ENCODE data around the gene SRRM3.
"Not testable (repeated sequence)": the region's sequence is repeated elsewhere in the genome, so short reads cannot be mapped to it uniquely, and the experiment has no call there.

The SRRM3 gene

DNA sequence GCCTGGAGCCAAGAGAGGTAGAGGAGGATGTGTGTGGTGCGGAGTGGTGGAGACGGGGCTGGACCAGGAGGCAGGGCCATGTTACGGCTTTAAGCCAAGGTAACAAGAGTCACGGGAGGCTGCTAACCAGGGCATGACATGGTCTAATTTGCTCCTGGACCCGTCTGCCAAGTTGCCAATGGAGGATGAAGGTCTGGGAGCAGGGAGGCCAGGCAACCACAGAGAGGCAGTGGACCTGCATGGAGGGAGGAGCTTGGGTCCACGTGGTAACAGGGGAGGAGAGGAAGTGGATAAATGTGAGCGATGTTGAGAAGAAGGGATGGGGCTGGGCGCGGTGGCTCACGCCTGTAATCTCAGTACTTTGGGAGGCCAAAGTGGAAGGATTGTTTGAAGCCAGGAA, 31.0 kb downstream of the SRRM3 start:
- DNase-seq: no peak

DNA sequence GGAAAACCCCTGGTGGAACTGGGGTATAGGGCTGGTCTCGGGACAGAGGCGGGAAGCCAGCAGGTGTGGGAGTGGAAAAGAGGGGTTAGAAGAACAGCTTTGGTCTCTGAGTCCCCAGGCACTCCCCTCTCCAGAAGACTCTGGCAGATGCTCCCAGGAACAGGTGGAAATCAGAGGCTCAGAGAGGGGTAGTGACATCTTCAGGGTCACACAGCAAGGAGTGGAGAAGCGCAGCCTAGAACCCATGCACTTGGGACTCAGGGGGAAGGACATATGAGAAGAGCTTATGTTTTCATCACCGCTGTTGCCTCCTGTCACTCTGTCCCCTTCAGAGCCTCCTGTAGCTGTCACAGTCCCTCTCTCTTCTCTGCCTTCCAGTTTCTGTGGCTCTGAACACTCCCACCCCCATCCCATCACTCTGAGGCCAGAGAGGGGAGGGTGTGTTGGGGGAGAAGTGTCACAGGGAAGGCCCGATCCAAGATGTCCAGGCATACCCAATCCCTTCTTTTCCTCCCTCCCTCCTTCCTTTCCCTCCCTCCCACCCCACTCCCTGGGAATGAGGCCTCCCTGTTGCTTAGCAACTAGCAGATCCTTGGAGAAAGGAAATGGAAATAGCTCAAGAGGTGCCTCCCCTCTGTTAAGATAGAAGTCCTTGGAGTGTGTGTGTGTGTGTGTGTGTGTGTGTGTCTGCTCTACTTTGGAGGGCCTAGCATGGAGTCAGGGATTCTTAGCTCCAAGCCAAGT, 32.0 kb downstream of the SRRM3 start:
- DNase-seq: no peak

- DNase-seq: no peak
These were observed 32.5 kb downstream of the SRRM3 start for GRCh38 chr7:76234282-76234584.

- no peak for DNase-seq
These were observed 33.3 kb downstream of the SRRM3 start for GRCh38 chr7:76234931-76235441.

DNA sequence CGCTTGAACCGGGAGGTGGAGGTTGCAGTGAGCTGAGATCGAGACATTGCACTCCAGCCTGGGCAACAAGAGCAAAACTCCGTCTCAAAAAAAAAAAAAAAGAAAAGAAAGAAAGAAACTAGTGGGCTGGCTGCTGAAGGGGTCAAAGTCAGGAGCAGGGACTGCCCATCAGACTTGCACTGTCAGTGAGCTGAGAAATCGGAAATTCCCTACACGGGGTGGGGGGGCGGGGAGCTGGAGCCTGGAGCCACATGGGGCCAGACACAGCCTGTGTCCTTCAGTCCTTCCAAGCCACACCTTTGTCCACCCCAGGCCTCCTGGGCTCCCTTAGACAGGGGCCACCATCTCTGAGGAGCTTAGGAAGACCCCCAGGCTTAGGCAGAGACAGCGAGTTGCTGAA, 34.5 kb downstream of the SRRM3 start:
- DNase-seq: no peak

DNA sequence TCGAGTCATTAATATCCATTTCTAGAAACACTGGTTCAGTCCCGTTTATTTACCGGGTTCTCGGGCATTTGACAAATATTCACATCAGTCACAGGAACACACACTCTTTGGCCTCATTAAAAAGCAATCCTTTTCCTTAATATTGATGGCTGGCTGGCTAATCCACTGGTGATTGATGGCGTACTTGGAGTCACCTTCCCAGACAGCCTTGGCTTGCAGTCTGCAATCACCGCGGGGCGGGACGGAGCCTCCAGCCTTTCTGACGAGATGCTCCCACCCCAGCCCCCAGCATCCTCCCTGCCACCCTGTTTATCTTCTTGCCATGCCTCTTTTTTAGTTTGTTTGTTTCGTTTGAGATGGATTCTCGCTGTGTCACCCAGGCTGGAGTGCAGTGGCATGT, 36.6 kb downstream of the SRRM3 start:
- no peak for DNase-seq

GRCh38 chr7:76241141-76241540, 39.4 kb downstream of the SRRM3 start:
- no peak for DNase-seq

DNA sequence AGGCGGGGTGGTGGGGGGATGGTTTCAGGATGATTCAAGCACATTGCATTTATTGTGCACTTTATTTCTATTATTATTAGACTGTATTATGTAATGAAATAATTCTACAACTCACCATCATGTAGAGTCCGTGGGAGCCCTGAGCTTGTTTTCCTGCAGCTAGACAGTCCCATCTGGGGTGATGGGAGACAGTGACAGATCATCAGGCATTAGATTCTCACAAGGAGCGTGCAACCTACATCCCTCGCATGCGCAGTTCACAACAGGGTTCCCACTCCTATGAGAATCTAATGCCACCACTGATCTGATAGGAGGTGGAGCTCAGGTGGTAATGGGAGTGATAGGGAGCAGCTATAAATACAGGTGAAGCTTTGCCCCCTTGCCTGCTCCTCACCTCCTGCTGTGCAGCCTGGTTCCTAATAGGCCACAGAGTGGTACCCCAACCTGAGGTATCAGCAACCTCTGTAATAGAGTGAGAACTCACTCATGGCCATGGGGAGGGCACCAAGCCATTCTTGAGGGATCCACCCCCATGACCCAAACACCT, 40.9 kb downstream of the SRRM3 start:
- DNase-seq: not testable (repeated sequence)

DNA sequence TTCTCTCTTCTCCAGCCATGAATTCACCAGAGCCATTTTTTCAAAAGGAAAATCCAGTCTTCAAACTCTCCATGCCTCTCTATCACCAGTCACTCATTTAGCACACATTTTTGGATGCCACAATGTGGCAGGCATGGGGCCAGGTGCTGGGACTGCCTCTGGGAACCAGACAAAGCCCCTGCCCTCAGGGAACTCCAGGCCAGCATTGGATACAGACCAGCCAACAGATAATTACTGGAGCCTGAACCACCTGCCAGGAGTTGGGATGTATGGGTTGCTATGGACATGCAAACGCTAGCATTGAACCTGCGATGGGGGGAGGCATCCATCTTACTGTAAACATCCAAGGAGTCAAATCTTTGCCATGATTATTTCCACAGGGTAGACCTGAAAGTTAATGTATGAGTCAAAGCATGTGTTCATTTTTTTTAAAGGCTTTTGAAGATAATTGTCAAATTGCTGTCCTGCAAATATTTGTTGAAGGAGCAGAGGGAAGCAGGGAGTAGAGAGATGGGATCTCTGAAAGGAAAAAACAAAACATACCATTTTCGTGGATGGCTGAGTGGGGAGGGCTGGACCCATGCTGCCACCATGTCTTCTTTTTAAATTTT, 43.2 kb downstream of the SRRM3 start:
- DNase-seq: peak; percentile 94

GRCh38 chr7:76246804-76247389, 45.2 kb downstream of the SRRM3 start:
- DNase-seq: no peak

GRCh38 chr7:76247938-76248337, 46.2 kb downstream of the SRRM3 start:
- no peak for DNase-seq

DNA sequence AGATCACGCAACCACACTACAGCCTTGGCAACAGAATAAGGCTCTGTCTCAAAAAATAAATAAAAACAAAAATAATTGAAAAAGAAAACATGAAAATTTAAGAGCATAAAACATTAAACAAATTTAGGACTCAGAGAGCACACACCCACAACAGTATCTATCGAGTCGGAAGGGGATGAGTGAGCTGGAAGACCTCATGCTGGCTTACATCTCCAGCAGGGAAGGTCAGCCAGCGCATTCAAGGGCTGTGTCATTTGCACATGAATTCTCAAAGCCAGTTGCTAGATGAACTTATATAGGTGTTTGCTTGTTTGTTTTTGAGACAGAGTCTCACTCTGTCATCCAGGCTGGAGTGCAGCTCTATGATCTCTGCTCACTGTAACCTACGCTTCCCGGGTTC, 50.3 kb downstream of the SRRM3 start:
- no peak for DNase-seq

DNA sequence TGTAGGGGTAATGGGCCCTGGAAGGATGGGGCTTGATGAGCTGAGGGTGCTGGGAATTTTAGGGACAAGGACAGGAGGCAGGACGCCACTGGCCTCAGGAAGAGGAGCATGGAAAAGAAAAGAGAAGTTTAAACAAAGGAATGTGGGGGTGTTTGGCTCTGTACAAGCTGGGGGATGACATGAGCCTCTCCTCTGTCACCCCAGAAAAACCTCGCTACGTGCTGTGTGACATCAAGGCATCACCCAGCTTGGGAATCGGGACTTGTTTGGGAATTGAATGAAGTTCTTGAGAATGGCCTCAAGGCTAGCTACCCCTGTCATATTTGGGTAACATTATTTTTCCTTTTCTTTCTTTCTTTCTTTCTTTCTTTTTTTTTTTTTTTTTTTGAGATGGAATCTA, 53.1 kb downstream of the SRRM3 start:
- DNase-seq: no peak

GRCh38 chr7:76257973-76258372, 56.3 kb downstream of the SRRM3 start:
- no peak for DNase-seq

- DNase-seq: no peak
These were observed 57.7 kb downstream of the SRRM3 start for GRCh38 chr7:76259124-76260093.

DNA sequence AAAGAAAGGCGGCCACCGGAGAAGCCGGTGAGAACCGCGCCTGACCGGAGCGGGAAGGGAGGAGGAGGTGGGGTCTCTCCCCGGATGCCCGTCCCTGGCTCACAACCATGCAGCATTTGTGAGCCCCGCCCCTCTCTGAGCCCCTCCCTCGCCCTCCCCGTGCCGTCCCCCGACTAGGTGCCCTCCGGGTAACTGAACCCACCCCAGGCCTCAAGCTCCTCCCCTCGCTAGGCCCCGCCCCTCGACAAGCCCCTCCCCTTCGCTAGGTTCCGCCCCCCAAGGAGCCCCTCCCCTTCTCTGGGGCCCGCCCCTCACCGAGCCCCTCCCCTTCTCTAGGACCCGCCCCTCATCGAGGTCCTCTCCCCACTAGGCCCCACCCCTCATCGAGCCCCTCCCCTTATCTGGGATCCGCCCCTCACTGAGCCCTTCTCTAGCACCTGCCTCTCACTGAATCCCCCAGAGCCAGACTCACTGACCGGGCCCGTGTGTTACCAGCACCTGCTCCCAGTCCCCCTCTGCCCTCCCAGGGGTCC, 58.5 kb downstream of the SRRM3 start:
- no peak for DNase-seq

DNA sequence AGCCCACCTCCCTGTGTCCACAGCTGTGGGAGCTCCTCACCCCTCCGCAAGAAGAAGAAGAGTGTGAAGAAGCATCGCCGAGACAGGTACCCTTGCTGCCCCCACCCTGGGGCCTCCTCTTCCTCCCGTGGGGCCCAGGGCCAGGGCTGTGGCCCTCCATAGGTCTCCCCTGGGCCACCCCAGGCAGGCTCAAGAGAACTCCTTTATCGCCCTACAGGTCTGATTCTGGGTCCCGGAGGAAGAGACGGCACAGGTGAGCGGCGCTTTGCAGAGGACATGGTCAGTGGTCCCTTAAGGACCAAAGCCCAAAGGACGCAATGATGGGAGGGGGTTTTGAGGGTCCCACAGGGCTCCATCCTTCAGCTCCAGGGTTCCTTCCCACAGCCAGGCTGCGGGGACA, 59.6 kb downstream of the SRRM3 start:
- DNase-seq: no peak

DNA sequence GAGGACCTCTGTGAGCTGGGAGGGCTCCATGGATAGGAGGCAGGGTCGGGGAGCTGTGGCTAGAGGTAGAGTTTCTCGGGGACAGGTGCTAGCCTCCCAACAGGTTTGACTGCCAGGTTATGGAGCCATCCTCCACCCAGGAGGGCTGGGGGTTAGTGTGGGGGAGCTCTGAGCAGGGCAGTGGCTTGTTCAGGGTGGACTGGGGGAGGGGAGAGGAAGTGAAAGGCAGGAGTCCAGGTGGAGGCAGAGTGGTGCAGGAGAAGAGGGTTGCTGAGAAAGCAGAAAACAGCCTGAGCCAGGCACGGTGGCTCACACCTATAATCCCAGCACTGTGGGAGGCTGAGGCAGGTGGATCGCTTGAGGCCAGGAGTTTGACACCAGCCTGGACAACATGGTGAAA, 60.2 kb downstream of the SRRM3 start:
- DNase-seq: no peak

- DNase-seq: peak; percentile 77
These were observed 61.1 kb downstream of the SRRM3 start for GRCh38 chr7:76262683-76263402.

- DNase-seq: no peak
These were observed 63.6 kb downstream of the SRRM3 start for GRCh38 chr7:76265299-76265698.

DNA sequence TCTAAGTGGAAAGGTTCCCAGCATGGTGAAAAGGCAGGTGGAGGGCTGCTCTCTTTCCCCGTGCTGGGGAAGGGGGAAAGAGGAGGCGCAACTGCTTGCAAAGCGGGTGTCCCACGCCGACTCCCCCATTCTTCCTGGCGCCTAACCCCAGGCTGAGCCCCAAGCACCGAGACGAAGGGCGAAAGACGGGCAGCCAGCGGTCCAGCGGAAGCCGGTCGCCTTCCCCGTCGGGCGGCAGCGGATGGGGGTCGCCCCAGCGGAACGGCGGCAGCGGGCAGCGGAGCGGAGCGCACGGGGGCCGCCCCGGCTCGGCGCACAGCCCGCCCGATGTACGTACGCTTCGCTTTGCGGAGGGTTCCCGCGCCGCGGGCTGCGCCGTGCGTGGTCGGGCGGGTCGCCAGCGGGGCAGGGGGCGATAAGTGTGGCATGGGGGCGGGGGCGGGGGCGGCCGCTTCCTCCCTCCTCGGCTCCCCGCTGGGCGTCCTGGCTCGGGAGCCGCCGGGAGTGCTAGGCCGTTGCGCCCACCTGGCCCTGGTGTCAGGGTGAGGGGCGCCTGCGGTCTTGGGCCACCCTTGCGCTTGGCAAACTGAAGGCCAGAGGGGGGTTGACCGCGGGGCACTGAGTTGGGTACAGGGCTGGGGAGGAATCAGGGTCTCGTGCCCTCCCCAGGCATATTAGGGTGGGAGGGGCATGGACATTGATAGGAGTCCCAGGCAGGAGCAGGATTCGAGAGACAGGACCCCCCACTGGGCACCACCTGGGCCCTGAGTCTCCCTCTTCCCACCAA, 65.6 kb downstream of the SRRM3 start:
- no peak for DNase-seq

Measured in COR-L47 (cell line).